ENCODE measurements around the gene NATD1.

DNA sequence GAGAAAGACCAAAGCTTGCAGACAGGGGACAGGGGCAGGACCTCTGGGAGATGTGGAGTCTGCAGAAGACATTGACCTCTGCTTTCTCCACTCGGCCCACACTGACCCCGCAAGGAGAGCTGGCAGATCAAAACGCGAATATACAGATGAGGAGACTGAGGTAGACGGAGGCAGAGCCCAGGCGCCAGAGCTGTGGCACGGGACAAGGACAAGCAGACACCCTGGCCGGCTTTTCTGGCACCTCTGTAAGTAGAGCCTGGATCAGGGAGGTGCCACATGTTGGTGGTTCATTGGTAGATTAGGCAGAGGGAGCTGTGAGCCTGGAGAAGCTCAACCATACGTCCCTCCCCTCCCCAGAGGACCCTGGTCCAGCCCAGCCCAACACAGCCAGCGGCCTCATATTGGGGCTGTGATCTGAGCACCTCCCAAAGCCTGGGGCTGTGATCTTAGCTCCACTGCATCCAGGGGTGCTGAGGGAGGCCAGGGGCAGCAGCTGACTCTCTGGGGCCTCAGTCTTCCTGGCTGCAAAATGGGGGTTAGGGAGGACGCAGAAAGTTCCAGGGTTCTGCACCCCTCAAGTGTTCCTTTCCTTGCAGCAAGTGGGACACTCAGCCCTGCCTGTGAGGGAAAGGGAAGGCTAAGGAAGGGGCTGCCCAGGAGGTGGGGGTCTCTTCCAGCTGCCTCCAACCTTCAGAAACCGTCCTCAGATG is 4.0 kb downstream of the NATD1 start:
- TF ChIP-seq EZH2 (IDR thresholded peaks at IDR 0.05; ENCODE audit: low read depth, unreplicated experiment) (no peak), POLR2AphosphoS5 (IDR thresholded peaks at IDR 0.05; ENCODE audit: low read depth) (no peak)

All from GM23338 (cell line).